Adipose tissue (tissue), 3 donors: ENCODE results near the gene RXRA. TPM values are rescaled to one million over a fixed set of nuclear protein-coding genes. Genes with fewer than 3 reads are reported as not detected.

Experiments used
- H3K27ac ChIP-seq: one replicate; pipeline ENCODE4 v1.5.1; 2013; ENCODE audit warnings: low read depth, low read length
- WGBS, 3 donors: extraction: QIAGEN DNeasy Blood & Tissue Kit; methylation state at CpG; one replicate each; pipeline ENCODE4 v1.1.7; 2013; 5-methylcytosine and 5-hydroxymethylcytosine counted together
- polyA plus RNA-seq, 3 donors: library from polyadenylated mRNA; stranded (reverse); fragments of 200-250 nt; gene quantifications; one replicate each; pipeline ENCODE4 v1.2.3, GENCODE V29; 2013
- donor health status: healthy with polysubstance abuse.
- donor health status: Bipolar disorder and iron deficiency.
- donor health status: healthy.

The RXRA gene
- polyA plus RNA-seq, 3 donors = 30.9 to 114 (median 69.4) TPM

DNA sequence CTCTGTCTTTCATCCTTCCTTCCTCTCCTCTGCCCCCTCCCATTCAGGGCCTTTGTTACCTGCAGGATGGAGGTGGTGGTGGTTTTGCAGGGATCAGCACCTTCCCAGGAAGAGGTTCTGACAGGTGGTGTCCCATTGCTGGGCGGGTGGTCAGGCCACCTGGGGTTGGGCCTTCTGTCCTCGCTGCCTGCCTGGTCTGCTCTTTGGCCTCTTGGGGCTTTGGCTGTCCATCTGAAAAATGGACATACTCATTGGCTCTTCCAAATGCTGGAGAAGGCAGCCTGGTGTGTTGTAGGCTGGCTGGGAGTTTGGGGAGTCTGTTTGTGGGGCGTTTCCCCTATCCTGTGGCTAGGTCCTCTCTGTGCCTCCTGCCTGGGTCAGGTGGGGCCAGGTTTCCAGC lies 4.3 kb downstream of the RXRA start:
- 83 to 86% (median 85%) methylated on average over 3 of the region's 3 CpGs for WGBS, 3 donors
- H3K27ac ChIP-seq = no peak overlapping the region

- 89 to 94% (median 91%) methylated on average over 30 of the region's 30 CpGs for WGBS, 3 donors
- no peak overlapping the region for H3K27ac ChIP-seq
These were observed 5.2 kb downstream of the RXRA start for GRCh38 chr9:134331186-134332025.

DNA sequence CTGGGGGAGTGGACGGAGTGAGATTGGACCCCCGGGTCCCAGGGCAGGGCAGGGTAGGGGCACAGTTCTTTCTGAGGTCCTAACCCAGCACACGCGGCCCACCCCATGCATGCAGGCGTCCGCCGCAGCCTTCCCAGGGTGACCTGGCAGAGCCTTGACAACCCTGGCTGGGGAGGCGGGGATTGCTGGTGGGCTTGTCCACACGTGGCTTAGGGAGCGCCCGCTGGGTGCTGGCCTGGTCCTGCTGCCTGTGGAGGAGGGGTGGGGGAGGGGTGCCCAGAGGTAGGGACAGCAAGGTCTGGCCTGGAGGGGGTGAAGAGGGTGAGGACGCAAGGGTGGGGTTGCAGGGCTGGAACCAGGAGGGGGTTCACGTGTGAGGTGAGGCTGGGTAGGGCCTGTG lies 6.0 kb downstream of the RXRA start:
- no peak overlapping the region for H3K27ac ChIP-seq
- 80 to 91% (median 82%) methylated on average over 13 of the region's 13 CpGs for WGBS, 3 donors

DNA sequence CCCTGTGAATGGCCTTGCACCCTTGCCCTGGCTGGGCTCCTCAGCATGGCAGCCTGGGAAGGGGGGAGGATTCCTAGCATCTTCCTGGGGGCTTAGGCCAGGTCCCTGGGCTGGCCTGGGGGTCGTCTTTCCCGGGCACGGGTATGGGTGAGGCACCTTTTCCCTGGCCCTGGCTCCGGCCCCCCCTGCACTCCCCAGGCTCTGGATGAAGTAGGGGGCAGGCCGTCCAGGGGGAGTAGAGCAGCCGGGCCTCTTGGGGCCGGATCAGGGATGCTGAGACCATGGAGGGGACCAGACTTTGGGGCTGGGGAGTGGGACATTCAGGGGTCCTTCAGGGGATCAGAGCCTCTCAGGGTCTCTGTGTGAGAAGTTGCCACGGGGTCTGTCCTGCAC lies 6.6 kb downstream of the RXRA start:
- no peak overlapping the region for H3K27ac ChIP-seq
- 75 to 78% (median 75%) methylated on average over 8 of the region's 8 CpGs for WGBS, 3 donors

GRCh38 chr9:134333234-134333873 lies 7.1 kb downstream of the RXRA start:
- WGBS, 3 donors = 38 to 57% (median 44%) methylated on average over 24 of the region's 24 CpGs
- H3K27ac ChIP-seq = no peak overlapping the region

DNA sequence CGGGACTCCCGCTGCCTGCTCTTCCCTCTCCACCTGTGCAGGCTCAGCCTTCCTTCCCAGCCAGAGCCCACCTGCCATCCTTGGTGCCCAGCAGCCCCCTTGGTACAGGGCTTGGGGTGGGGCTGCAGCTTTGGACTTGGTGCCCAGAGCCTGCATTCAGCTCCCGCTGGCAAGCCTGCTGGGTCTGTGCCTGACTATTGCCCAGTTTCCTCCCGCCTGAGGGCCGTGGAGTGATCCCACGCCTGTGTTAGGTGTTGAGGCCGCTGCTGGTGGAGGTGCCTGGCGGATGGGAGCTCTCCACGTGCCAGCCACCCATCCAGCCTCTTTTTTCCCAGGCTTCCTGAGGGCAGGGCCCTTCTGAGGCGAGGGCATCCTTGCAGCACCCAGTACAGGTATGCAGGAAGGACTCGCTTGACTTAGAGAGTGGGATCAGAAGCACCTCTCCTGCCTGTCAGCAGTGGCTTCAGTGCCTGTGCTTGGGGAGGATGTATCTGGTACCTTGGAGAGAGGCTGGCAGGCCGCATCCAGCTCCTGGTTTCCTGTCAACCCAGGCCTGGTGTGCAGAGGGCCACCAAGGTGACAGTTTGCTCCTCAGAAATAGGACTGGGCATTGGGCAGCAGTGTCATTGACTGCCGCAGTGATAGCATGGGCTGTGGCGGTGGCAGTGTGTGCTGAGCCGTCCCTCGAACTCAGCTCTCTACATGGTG lies 7.8 kb downstream of the RXRA start:
- 75 to 83% (median 76%) methylated on average over 16 of the region's 16 CpGs for WGBS, 3 donors
- H3K27ac ChIP-seq = no peak overlapping the region

- no peak overlapping the region for H3K27ac ChIP-seq
These were observed 8.8 kb downstream of the RXRA start for GRCh38 chr9:134335061-134335460.

DNA sequence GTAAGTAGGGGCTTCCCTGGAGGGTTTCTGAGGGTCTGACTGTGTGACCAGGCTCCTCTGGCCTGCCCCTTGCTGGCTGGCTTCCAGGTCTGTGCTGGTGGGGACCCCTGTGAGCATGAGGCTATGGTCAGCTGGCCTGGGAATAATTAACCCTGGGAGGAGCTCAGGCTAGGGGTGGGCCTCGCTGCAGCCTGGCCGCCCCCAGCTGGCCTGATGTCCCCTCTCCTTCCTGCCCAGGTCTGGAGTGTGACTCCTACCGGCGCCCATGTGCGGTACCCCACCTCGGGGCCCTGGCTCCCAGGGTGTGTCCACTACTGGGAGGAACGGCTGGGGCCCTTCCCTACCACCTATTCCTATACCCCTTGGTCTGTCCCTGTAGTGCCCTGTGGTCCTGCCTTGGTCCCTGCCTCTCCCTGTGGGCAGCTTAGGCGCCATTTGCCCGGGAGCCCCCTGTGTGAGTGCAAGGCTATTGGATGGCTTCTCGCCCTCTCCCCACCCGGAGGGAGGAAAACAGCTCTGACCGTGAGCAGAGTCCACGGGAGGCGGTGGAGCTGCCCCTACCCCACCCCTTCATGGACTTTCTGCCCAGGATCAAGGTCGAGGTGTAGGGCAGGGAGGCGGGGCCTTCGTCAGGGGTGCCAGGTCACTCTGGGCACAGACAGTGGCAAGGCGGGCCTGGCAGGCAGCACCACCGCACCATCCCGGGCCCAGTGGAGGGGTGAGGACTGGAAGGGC lies 9.4 kb downstream of the RXRA start:
- 61 to 80% (median 77%) methylated on average over 18 to 20 of the region's 20 CpGs for WGBS, 3 donors
- no peak overlapping the region for H3K27ac ChIP-seq

More at GRCh38 chr9:134335061-134335460, 8.8 kb downstream of the RXRA start:
- 96 to 100% (median 98%) methylated on average over 2 of the region's 2 CpGs for WGBS, 3 donors

DNA sequence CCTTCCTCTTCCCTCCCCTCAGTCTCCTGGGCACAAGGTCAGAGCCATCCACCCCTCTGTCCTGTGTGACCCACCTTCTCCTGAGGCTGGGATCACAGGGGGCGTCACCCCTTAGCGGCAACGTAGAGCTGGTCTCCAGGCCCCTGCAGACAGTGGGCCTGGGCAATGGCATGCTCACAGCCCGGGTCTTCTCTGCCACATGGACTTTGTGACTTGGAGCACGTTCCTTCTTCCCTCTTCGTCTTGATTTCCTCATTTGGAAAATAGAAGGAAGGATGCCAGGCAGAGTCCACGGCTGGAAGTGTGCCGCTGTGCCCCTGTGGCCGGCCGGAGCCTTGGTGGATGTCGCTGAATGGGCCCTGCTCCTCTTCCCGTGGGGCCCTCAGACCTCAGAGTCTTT lies 10.0 kb downstream of the RXRA start:
- H3K27ac ChIP-seq = no peak overlapping the region
- 57 to 68% (median 58%) methylated on average over 12 of the region's 12 CpGs for WGBS, 3 donors

DNA sequence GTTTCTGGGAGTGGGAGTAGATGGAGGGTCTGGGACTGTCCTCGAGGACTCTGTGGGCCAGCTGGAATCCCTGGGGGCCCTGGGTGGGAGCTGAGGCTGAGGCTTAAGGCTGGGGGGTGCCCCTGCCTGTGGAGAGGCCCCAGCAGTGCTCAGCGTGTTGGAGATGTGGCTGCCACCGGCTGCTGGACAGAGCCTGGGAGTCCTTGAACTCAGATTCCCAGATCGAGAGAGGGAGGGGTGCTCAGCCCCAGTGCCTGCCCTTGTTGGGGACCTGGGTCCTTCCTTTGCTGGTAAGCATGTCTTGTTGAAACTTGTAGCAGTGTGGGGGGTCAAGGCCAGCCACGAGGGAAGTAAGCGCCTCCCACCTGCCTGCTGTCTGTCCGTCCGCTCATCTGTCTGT lies 10.7 kb downstream of the RXRA start:
- WGBS, 3 donors = 77 to 85% (median 78%) methylated on average over 8 of the region's 8 CpGs
- H3K27ac ChIP-seq = no peak overlapping the region

GRCh38 chr9:134337469-134337868 lies 11.2 kb downstream of the RXRA start:
- WGBS, 3 donors = 92 to 96% (median 95%) methylated on average over 13 of the region's 13 CpGs
- H3K27ac ChIP-seq = no peak overlapping the region

DNA sequence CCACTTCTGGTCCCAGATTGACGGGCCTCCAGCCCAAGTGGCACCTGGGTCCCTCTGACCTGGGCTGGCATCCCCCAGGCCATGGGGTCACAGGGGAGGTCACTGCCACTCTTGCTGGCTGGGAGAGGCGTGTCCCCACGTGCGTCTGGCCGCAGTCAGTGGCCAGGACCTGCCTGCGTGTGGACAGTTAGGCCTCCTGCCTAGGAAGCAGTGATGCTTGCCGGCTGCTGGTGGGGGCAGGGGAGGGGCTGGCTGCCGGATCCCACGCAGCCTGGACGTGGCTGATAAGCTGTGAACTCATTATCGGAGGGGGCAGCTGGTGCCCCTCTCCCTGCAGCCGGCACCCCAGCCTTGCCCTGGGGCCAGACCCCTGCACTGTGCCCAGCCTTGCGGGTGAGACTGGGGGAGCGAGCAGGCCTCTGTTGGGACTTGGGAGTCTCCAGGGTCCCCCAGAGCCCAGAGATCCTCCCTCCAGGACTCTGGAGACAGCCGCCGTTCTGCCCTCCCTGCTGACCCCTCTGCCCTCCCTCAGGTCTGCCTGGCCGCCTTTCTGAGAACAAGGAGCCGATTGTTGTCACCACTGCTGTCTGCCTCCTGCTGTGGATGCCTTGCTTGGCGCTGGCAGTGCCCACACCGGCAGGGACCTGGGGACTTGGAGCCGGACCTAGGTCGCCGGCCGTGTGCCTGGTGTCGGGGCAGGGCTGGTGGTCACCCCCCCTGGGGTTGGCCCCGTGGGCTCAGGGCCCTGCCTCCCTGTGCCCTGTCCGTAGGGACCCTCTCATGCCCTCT lies 12.3 kb downstream of the RXRA start:
- WGBS, 3 donors = 25 to 46% (median 39%) methylated on average over 27 of the region's 27 CpGs
- H3K27ac ChIP-seq = no peak overlapping the region

- 42 to 46% (median 45%) methylated on average over 17 of the region's 17 CpGs for WGBS, 3 donors
- no peak overlapping the region for H3K27ac ChIP-seq
These were observed 13.0 kb downstream of the RXRA start for GRCh38 chr9:134339183-134339806.

DNA sequence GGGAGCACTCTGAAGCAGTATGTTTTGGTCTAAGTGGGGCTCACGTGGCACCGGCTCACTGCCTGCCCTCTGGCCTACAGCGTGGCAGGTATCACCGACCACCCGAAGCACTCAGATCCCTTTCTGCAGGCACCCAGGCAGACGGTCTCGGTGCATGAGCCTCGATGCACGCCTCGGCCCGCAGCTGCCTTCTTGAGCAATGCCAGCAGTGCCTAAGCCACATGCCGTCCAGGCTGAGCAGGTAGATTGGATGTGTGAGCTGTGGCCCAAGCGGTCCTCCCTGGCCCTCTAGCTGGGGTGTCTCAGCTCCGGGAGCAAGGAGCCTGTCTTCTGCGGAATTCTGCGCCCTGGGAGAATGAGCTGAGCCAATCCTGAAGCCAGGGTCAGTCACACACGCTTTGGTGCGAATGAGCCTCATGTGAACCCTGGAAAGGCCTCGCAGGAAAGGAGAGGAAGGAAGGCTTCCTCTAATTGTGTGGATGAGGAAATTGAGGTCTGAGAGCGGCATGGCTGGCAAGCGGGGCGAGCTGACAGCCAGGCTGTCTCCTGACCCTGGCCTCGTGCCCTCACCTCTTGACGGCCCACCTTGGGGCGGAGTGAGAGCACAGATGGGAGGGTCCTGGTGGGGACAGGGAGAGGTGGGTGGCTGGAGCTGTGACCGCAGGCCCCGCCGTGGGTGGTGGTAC lies 14.4 kb downstream of the RXRA start:
- no peak overlapping the region for H3K27ac ChIP-seq
- 46 to 78% (median 55%) methylated on average over 28 of the region's 28 CpGs for WGBS, 3 donors

- WGBS, 3 donors = 16 to 20% (median 18%) methylated on average over 9 of the region's 9 CpGs
- peak overlapping the region; percentile 29 for H3K27ac ChIP-seq
These were observed 15.1 kb downstream of the RXRA start for GRCh38 chr9:134341306-134341705.

DNA sequence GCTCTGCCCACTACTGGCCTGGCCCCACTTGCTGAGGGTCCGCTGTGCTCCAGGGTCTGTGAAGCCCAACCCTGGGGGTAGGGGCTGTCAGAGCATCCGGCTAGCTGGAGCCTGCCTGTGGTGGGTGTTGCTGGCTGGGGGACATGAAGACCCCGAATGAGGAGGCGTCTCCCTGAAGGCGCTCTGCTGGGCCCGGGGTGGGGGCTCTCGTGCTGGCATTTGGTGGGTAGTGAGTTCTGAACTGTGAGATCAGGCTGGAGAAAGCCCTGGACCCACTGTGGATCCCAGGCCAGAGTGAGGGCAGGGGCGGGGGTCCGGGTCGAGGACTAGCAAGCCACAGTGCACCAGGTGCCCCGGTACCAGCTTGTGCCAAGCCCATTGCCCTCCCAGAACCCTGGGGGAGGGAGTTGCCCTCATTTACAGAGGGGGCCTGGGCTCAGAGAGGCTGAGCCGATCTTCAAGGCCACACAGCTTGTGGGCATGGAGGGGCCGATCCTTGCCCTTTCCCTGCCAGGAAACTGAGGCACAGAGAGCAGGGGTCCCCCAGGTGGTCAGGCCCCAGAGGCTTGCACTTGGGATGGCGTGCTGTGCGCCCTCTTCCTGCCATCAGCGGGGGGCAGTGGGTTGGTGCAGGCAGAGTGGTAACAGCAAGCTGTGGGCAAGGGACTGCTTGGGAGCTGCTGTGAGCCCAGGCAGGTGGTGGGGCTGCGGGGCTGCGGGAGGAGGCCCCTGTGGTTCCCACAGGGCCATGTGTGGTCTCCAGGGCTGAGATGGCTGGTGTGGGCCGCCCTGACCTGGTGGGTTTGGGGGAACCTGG lies 15.9 kb downstream of the RXRA start:
- no peak overlapping the region for H3K27ac ChIP-seq
- WGBS, 3 donors = 86 to 91% (median 88%) methylated on average over 18 to 19 of the region's 19 CpGs
